ENCODE data around the gene FHDC1. TPM values are rescaled to one million over a fixed set of nuclear protein-coding genes. Genes with fewer than 3 reads are reported as not detected.

FHDC1 gene
- total and polyA plus RNA-seq, 10 of the 15 experiments (the other 5 are each of a cell fraction or from before 2014, with no cell fraction given) = 0.04 to 0.12 (median 0.06) TPM; not detected in 3

GRCh38 chr4:152946446-152946845 is 10.3 kb downstream of the FHDC1 start (continued):
- TF ChIP-seq BCL3 (IDR thresholded peaks at IDR 0.05; ENCODE audit: borderline replicate concordance, insufficient read depth, low read depth, low read length, poor library complexity, severe bottlenecking) (no peak), ATF2 (IDR thresholded peaks at IDR 0.05; ENCODE audit: low read length) (no peak), NFYA (IDR thresholded peaks at IDR 0.05; ENCODE audit: borderline replicate concordance, low read depth, low read length) (no peak)

GRCh38 chr4:152947311-152947710 is 11.2 kb downstream of the FHDC1 start:
- in situ Hi-C loops (cut with MboI) = no loop called here
- CTCF ChIA-PET = interaction anchor here (0.6 to 0.9 kb wide), 2 partner anchors 100 to 142 kb away, joined by 3 read pairs; no protein-coding TSS in a partner anchor

More at GRCh38 chr4:152947311-152947710, 11.2 kb downstream of the FHDC1 start:
- Histone ChIP-seq H3K79me2 (ENCODE audit: control insufficient read depth, insufficient read depth, low read length) (no peaks in the 10 kb centered on the region), H3K36me3 (ENCODE audit: control insufficient read depth in 2 of 2, insufficient read depth in 2 of 2, low read length in 1 of 2) (no peaks in the 10 kb centered on the region), H3K27me3 (replicated peaks in 1 of 2; ENCODE audit: control insufficient read depth in 2 of 2, insufficient read depth in 2 of 2, low read length in 1 of 2) (no peaks in the 10 kb centered on the region; a peak in 1 of 4 replicates), H3K4me1 (ENCODE audit: control insufficient read depth, insufficient read depth, low read length) (no peaks in the 10 kb centered on the region), H4K20me1 (ENCODE audit: control insufficient read depth, insufficient read depth) (no peaks in the 10 kb centered on the region), H3K27ac (ENCODE audit: control insufficient read depth, insufficient read depth) (no peak overlapping the region), H3K4me3 (no peak overlapping the region), H3K9ac (ENCODE audit: control insufficient read depth, insufficient read depth, low read length) (no peak overlapping the region), H2AFZ (ENCODE audit: control insufficient read depth, low read depth, low read length) (no peak overlapping the region), H3K9me3 (replicated peaks; ENCODE audit: control insufficient read depth, insufficient read depth, low read length) (no peaks in the 10 kb centered on the region), H3K4me2 (ENCODE audit: control insufficient read depth, insufficient read depth) (no peak overlapping the region)
- FAIRE-seq (no peak), ATAC-seq (no peak), DNase-seq (ENCODE audit: low read depth, low spot score) (no peak)
- intact Hi-C loops (cut with micrococcal nuclease; ENCODE audit: unreplicated experiment) = no loop called here
- ChIA-PET SMC1A (ENCODE audit: uncharacterized antibody, unreplicated experiment) (no interaction called here), POLR2A (interaction anchor here (0.6 kb wide), 1 partner anchor 31 kb away, joined by 3 read pairs; no protein-coding TSS in a partner anchor), RAD21 (ENCODE audit: unreplicated experiment) (no interaction called here)
- WGBS (ENCODE audit: insufficient coverage, insufficient replicate concordance, low lambda C conversion rate, missing lambda C conversion rate) = 34% methylated on average over 2 of the region's 2 CpGs
- no TSS peak for BruUV-seq (replicated peaks)
- TF ChIP-seq NRF1 (conservative IDR thresholded peaks at IDR 0.05; ENCODE audit: low read depth, low read length) (no peak), ZBTB33 (IDR thresholded peaks at IDR 0.05) (no peak), TARDBP (IDR thresholded peaks at IDR 0.05; ENCODE audit: borderline replicate concordance) (no peak), CHD1 (IDR thresholded peaks at IDR 0.05; ENCODE audit: low read depth, low read length) (no peak), ZBTB11 (CRISPR knock-in tag; IDR thresholded peaks at IDR 0.05) (no peak), CREB1 (IDR thresholded peaks at IDR 0.05; ENCODE audit: low read depth) (no peak), PML (IDR thresholded peaks at IDR 0.05; ENCODE audit: low read length) (no peak), KLF5 (IDR thresholded peaks at IDR 0.05; ENCODE audit: partially characterized antibody) (no peak), NFIC (IDR thresholded peaks at IDR 0.05; ENCODE audit: low read depth, low read length) (no peak), CBFB (IDR thresholded peaks at IDR 0.05; ENCODE audit: low read depth) (no peak), CBX3 (IDR thresholded peaks at IDR 0.05; ENCODE audit: borderline replicate concordance, low read depth) (no peak)
